ENCODE measurements around the gene ZGLP1.

ZGLP1 gene

DNA sequence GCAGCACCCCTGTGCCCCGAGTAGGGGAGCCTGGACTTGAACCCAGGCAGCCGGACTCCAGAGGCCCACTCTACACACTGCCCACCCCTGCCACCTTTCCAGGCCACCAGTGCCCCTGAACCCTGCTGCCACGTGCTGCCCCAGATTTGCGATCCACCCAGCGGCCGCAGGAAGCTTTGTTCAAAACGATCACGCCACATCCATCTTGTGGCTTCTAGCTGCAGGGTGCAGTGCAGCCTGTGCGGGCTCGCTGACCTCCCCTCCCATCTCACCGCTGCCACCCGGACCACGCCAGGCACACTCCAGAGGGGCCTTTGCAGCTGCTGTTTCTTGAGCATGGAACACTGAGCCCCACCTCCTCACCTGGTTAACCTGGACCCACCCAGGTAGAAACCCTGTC, 19.9 kb upstream of the ZGLP1 start:
- peaks cover 31% of the 10 kb centered on the region for H3K4me1 Mint-ChIP-seq
- no peak overlapping the region for H3K27ac Mint-ChIP-seq
- no peaks in the 10 kb centered on the region for H3K9me3 Mint-ChIP-seq
- no peak for DNase-seq
- no peaks in the 10 kb centered on the region for H3K27me3 Mint-ChIP-seq (ENCODE audit: low read depth, poor library complexity)
- peaks cover 21% of the 10 kb centered on the region for H3K36me3 Mint-ChIP-seq (ENCODE audit: low read depth)
- H3K4me3 Mint-ChIP-seq = no peak overlapping the region
- TF ChIP-seq, protein P1, sequence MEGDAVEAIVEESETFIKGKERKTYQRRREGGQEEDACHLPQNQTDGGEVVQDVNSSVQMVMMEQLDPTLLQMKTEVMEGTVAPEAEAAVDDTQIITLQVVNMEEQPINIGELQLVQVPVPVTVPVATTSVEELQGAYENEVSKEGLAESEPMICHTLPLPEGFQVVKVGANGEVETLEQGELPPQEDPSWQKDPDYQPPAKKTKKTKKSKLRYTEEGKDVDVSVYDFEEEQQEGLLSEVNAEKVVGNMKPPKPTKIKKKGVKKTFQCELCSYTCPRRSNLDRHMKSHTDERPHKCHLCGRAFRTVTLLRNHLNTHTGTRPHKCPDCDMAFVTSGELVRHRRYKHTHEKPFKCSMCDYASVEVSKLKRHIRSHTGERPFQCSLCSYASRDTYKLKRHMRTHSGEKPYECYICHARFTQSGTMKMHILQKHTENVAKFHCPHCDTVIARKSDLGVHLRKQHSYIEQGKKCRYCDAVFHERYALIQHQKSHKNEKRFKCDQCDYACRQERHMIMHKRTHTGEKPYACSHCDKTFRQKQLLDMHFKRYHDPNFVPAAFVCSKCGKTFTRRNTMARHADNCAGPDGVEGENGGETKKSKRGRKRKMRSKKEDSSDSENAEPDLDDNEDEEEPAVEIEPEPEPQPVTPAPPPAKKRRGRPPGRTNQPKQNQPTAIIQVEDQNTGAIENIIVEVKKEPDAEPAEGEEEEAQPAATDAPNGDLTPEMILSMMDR (IDR thresholded peaks at IDR 0.05) = no peak

DNA sequence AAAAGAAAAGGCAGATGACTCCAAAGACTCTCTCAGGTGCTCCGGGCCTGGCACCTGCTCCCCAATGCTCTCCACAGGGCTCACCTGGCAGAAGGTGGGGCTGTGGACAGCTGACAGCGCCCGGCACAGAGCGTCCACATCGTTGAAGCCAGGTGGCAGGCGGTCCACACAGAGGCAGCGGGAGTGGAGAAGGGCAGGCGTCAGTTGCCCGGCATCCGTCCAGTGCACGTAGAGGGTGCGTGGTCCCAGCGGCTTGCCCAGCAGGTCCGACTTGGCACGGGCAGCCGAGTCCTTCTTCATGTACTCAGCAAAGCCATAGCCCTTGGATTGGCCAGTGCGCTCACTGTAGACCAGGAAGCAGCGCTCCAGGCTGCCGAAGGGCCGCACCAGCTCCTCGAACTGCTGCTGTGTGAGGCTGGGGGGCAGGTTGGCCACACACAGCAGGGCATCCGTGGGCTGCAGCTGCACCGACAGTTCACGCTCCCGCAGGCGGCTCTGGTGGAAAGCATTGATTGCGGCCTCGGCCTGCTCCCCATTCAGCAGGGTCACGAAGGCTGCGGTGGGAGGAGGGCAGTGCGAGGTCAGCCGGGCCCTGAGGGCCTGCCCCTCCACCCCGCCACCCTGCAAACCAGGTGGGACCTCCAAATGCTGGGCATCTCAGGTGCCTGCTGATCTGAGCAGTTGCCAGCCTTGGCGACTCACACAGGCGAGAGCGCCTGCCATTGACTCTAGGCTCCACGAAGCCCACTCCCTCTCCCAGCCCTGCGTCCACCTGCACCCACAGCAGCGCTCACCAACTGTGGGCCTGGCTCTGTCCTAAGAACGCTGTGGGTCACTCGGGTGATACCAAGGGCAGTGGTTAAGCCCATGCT, 19.2 kb upstream of the ZGLP1 start:
- Mint-ChIP-seq H3K4me3 (no peak overlapping the region), H3K4me1 (peaks cover 23% of the 10 kb centered on the region), H3K27ac (no peak overlapping the region), H3K27me3 (ENCODE audit: low read depth, poor library complexity) (no peaks in the 10 kb centered on the region), H3K9me3 (no peaks in the 10 kb centered on the region), H3K36me3 (ENCODE audit: low read depth) (peaks cover 21% of the 10 kb centered on the region)
- TF ChIP-seq, protein P1 (IDR thresholded peaks at IDR 0.05) = no peak
- DNase-seq = no peak

DNA sequence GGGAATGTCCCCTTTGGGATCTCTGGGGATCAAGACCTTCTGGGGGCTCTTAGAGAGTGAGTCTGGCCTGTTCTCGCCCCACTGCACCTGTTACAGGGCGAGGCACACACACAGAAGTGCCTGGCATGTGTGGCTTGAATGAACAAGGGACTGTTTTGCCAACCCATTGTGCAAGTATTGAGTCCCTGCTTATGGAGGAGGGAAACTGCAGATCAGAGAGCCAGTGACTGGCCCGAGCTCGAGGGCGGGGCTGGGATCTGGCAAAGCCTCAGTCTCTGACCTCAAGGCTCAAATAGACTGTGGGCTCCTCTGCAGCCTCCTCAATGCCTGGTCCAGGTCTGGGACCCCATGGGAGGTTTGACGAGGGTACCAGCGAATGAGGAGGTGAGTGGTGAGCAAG, 18.2 kb upstream of the ZGLP1 start:
- Mint-ChIP-seq H3K27me3 (ENCODE audit: low read depth, poor library complexity) (no peaks in the 10 kb centered on the region), H3K4me1 (peaks cover 16% of the 10 kb centered on the region), H3K4me3 (no peak overlapping the region), H3K36me3 (ENCODE audit: low read depth) (peaks cover 21% of the 10 kb centered on the region), H3K27ac (peak overlapping the region; percentile 32), H3K9me3 (no peaks in the 10 kb centered on the region)
- TF ChIP-seq, protein P1 (IDR thresholded peaks at IDR 0.05) = no peak
- DNase-seq = no peak

DNA sequence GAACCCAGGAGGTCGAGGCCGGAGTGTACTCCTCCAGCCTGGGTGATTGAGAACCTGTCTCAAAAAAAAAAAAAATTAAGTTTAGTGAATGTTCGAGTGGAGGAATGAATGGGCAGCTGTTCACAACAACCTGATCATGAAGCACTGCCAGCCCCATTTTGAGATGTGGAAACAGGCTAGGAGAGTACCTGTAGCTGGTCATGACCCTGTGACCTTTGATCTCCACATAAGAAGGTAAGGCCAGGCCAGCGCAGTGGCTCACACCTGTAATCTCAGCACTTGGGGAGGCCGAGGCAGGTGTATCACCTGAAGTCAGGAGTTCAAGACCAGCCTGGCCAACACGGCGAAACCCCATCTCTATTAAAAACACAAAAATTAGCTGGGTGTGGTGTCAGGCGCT, 16.1 kb upstream of the ZGLP1 start:
- Mint-ChIP-seq H3K4me1 (peaks cover 4% of the 10 kb centered on the region), H3K36me3 (ENCODE audit: low read depth) (peaks cover 27% of the 10 kb centered on the region), H3K9me3 (no peaks in the 10 kb centered on the region), H3K27ac (no peak overlapping the region), H3K27me3 (ENCODE audit: low read depth, poor library complexity) (no peaks in the 10 kb centered on the region), H3K4me3 (no peak overlapping the region)
- TF ChIP-seq, protein P1 (IDR thresholded peaks at IDR 0.05) = no peak
- no peak for DNase-seq

DNA sequence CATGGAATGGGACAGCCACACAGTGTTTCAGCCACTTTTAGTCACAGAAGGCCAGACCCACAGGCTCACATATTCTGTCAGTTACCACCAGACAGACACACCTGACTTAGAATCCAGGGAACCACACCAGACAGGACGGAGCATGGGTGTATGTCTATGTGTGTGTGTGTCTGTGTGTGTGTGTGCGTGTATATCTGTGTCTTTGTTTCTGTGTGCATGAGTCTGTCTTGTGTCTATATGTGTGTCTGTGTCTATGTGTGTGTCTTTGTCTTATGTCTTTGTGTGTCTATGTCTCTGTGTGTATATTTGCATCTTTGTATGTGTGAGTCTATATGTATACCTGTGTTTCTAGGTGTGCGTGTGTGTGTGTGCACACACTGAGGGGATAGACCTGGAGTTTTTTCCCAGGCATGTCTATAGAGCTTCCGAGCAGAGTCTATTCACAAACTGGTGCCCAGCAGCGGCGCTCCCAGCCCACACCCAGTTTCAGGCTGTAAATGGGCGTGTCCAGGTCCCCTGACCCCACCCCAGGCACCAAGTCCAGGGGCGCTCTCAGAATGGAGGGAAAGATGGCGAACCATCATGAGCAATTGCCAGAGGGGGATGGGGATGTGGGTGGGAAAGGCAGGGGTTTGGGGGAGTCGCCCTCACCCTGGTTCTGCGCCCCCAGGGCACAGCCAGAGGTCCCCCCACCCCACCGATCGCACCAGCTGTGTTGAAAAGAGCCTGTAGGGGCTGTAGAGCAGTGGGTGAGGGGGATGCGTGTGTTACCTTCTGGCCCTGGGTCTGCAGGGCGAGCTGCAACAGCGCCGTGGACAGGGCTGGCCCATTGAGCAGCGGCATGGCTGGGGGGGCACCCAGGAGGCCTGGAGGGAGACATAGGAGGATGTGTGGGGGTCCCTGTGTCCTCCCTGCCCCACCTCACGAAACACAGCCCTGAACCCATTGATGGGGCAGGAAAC, 12.5 kb upstream of the ZGLP1 start:
- Mint-ChIP-seq H3K4me1 (no peaks in the 10 kb centered on the region), H3K27ac (peak overlapping the region; percentile 68), H3K27me3 (ENCODE audit: low read depth, poor library complexity) (no peaks in the 10 kb centered on the region), H3K9me3 (no peaks in the 10 kb centered on the region), H3K36me3 (ENCODE audit: low read depth) (peaks cover 27% of the 10 kb centered on the region), H3K4me3 (no peak overlapping the region)
- TF ChIP-seq, protein P1 (IDR thresholded peaks at IDR 0.05) = no peak
- DNase-seq = no peak

Data from nephron progenitor cell (in vitro differentiated cells).